Endothelial cell of umbilical vein (primary cell): ENCODE data around the gene HYDIN.

ENCODE experiments used
- EZH2 ChIP-seq: IDR thresholded peaks from 2 replicates; pipeline ENCODE4 v1.6.1; 2012; ENCODE audit warnings: borderline replicate concordance, low read depth, mild to moderate bottlenecking, moderate library complexity, low read length, inconsistent platforms; ENCODE audit not compliant: severe bottlenecking
- JUN ChIP-seq: IDR thresholded peaks from 2 replicates; pipeline ENCODE4 v1.6.1; 2011; ENCODE audit warnings: borderline replicate concordance, low read depth; ENCODE audit not compliant: insufficient read length, insufficient read depth
- MYC ChIP-seq: IDR thresholded peaks from one replicate; pipeline ENCODE4 v1.6.1; 2011; ENCODE audit warnings: mild to moderate bottlenecking, low read depth, low read length
- POLR2A ChIP-seq: IDR thresholded peaks from 2 replicates; pipeline ENCODE4 v1.6.1; 2012; ENCODE audit warnings: low read depth, mild to moderate bottlenecking, control low read depth, low read length
- POLR2AphosphoS5 ChIP-seq: IDR thresholded peaks from 2 replicates; pipeline ENCODE4 v1.6.1; 2012; ENCODE audit warnings: low read depth, mild to moderate bottlenecking, control low read depth, low read length, moderate library complexity; ENCODE audit not compliant: insufficient read depth
- TF ChIP-seq, protein P1 (sequence below), 2 donors: IDR thresholded peaks; 1 replicate in 1 of 2; 2 replicates in 1 of 2; pipeline ENCODE4 v1.5.1; 2011; ENCODE audit warnings: low read length in 2 of 2, mild to moderate bottlenecking in 2 of 2, moderate library complexity in 2 of 2, control low read depth in 1 of 2, inconsistent platforms in 1 of 2, low read depth in 1 of 2; ENCODE audit not compliant: insufficient read depth in 1 of 2; ENCODE audit errors: extremely low read depth in 1 of 2
- TF ChIP-seq, protein P2 (sequence below): IDR thresholded peaks from 2 replicates; pipeline ENCODE4 v1.6.1; 2011; ENCODE audit not compliant: insufficient read depth, insufficient read length

DNA sequence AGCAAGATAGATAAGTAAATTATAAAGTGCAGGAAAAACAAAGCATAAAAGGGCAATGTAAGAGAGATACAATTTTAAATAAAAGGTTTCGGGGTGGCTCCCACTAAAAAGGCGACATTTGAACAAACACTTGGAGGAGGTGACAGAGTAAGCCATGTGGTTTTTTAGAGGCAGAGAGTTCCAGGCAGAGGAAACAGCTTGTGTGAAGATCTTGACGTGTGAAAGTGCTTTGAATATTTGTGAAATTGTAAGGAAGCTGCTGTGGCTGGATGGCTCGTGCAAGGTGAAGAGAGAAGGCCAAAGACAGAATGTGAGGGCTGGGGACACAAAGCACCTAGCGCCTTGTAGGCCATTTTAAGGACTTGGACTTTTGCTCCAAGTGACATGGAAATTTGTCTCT is 28.6 kb upstream of the HYDIN start:
- TF ChIP-seq, protein P1, sequence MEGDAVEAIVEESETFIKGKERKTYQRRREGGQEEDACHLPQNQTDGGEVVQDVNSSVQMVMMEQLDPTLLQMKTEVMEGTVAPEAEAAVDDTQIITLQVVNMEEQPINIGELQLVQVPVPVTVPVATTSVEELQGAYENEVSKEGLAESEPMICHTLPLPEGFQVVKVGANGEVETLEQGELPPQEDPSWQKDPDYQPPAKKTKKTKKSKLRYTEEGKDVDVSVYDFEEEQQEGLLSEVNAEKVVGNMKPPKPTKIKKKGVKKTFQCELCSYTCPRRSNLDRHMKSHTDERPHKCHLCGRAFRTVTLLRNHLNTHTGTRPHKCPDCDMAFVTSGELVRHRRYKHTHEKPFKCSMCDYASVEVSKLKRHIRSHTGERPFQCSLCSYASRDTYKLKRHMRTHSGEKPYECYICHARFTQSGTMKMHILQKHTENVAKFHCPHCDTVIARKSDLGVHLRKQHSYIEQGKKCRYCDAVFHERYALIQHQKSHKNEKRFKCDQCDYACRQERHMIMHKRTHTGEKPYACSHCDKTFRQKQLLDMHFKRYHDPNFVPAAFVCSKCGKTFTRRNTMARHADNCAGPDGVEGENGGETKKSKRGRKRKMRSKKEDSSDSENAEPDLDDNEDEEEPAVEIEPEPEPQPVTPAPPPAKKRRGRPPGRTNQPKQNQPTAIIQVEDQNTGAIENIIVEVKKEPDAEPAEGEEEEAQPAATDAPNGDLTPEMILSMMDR (IDR thresholded peaks at IDR 0.05; ENCODE audit: extremely low read depth in 1 of 2, insufficient read depth in 1 of 2, low read depth in 1 of 2, low read length in 2 of 2) = no peak
- no peak for TF ChIP-seq POLR2A
- no peak for TF ChIP-seq EZH2
- TF ChIP-seq MYC = no peak
- TF ChIP-seq, protein P2, sequence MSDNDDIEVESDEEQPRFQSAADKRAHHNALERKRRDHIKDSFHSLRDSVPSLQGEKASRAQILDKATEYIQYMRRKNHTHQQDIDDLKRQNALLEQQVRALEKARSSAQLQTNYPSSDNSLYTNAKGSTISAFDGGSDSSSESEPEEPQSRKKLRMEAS = no peak
- no peak for TF ChIP-seq POLR2AphosphoS5
- TF ChIP-seq JUN = no peak
